Measurements from ENCODE around the gene CCDC15. TPM values are rescaled to one million over a fixed set of nuclear protein-coding genes. Genes with fewer than 3 reads are reported as not detected.

CCDC15 gene
- total and polyA plus RNA-seq, 2 of the 4 experiments (the other 2 are of a cell fraction): 1.1 to 2.0 TPM

- Histone ChIP-seq H3K27me3 (ENCODE audit: control insufficient read depth, insufficient read depth, low read length) (no peaks in the 10 kb centered on the region), H3K4me2 (ENCODE audit: low read depth, low read length) (no peak overlapping the region), H3K23ac (ENCODE audit: low read depth, low read length) (no peak overlapping the region), H3K14ac (replicated peaks; ENCODE audit: low read depth, low read length) (no peak overlapping the region), H3K9ac (ENCODE audit: low read depth, low read length) (no peak overlapping the region), H3K9me1 (ENCODE audit: insufficient read depth, low read length) (no peaks in the 10 kb centered on the region), H2AFZ (replicated peaks; ENCODE audit: low read length, poor library complexity) (no peak overlapping the region), H2BK120ac (ENCODE audit: low read depth, low read length) (no peak overlapping the region), H3K4me1 (ENCODE audit: control insufficient read depth, insufficient read depth, low read length) (0 out of 2 replicates have a peak, but pooled peaks cover 2% of the 10 kb centered on the region), H4K91ac (ENCODE audit: insufficient read depth, low read depth, low read length) (no peak overlapping the region), H2AK9ac (replicated peaks; ENCODE audit: low read depth, low read length, poor library complexity) (no peak overlapping the region), H4K20me1 (ENCODE audit: insufficient read depth, low read length) (no peaks in the 10 kb centered on the region), H3K79me1 (ENCODE audit: low read depth in 1 of 2, low read length in 2 of 2) (no peaks in the 10 kb centered on the region), H3K18ac (ENCODE audit: low read depth, low read length) (no peak overlapping the region), H2AK5ac (ENCODE audit: low read depth, low read length) (no peak overlapping the region), H3K9me3 (ENCODE audit: control insufficient read depth, insufficient read depth, low read length) (no peaks in the 10 kb centered on the region), H4K8ac (ENCODE audit: low read depth in 2 of 2, low read length in 2 of 2) (no peak overlapping the region), H2BK15ac (ENCODE audit: low read depth, low read length) (no peak overlapping the region), H3K27ac (ENCODE audit: insufficient read depth, low read length) (no peak overlapping the region), H3K4me3 (ENCODE audit: insufficient read depth, low read depth, low read length) (no peak overlapping the region), H3K56ac (ENCODE audit: extremely low read depth, insufficient read depth, low read length) (no peak overlapping the region), H2BK20ac (ENCODE audit: low read depth, low read length) (no peak overlapping the region), H3K4ac (ENCODE audit: low read depth, low read length) (no peak overlapping the region), H4K5ac (ENCODE audit: low read depth, low read length) (no peak overlapping the region), H3K36me3 (ENCODE audit: control insufficient read depth, insufficient read depth, low read length) (no peaks in the 10 kb centered on the region), H2BK5ac (ENCODE audit: low read depth, low read length, poor library complexity, severe bottlenecking) (no peak overlapping the region)
- dilution Hi-C loops (cut with HindIII; ENCODE audit: low sequenced_read_pairs, unreplicated experiment) (no loop called here), in situ Hi-C loops (cut with MboI; ENCODE audit: low sequenced_read_pairs) (no loop called here), intact Hi-C loops (cut with micrococcal nuclease) (no loop called here)
- no peak for ATAC-seq (ENCODE audit: low read depth)
- no peak for TF ChIP-seq RAD21 (IDR thresholded peaks at IDR 0.05; ENCODE audit: low read length)
- TF ChIP-seq MAFK (IDR thresholded peaks at IDR 0.05; ENCODE audit: low read depth, low read length): no peak
- TF ChIP-seq CHD1 (IDR thresholded peaks at IDR 0.05; ENCODE audit: low read depth, low read length): no peak
- TF ChIP-seq NFE2L2 (IDR thresholded peaks at IDR 0.05; ENCODE audit: low read depth, low read length): no peak
- no peak for TF ChIP-seq RFX5 (IDR thresholded peaks at IDR 0.05; ENCODE audit: low read depth, low read length)
- no peak for TF ChIP-seq FOS (IDR thresholded peaks at IDR 0.05; ENCODE audit: low read depth, low read length)
- TF ChIP-seq, protein P1, sequence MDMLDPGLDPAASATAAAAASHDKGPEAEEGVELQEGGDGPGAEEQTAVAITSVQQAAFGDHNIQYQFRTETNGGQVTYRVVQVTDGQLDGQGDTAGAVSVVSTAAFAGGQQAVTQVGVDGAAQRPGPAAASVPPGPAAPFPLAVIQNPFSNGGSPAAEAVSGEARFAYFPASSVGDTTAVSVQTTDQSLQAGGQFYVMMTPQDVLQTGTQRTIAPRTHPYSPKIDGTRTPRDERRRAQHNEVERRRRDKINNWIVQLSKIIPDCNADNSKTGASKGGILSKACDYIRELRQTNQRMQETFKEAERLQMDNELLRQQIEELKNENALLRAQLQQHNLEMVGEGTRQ (IDR thresholded peaks at IDR 0.05; ENCODE audit: low read depth, low read length): no peak
- TF ChIP-seq MAZ (IDR thresholded peaks at IDR 0.05; ENCODE audit: borderline replicate concordance, low read depth, low read length): no peak
- no peak for TF ChIP-seq ELK1 (IDR thresholded peaks at IDR 0.05; ENCODE audit: borderline replicate concordance, low read depth, low read length)
- no peak for TF ChIP-seq RCOR1 (IDR thresholded peaks at IDR 0.05; ENCODE audit: insufficient replicate concordance, low read length)
- no peak for TF ChIP-seq MXI1 (IDR thresholded peaks at IDR 0.05; ENCODE audit: borderline replicate concordance, low read depth, low read length)
- TF ChIP-seq SMC3 (IDR thresholded peaks at IDR 0.05; ENCODE audit: low read depth, low read length): no peak
- no peak for TF ChIP-seq POLR2A (IDR thresholded peaks at IDR 0.05; ENCODE audit: low read depth, low read length)
- no peak for TF ChIP-seq BHLHE40 (IDR thresholded peaks at IDR 0.05; ENCODE audit: low read depth, low read length)
- TF ChIP-seq CTCF (conservative IDR thresholded peaks at IDR 0.05; ENCODE audit: low read depth, low read length): no peak
- ChIA-PET CTCF (no interaction called here), POLR2A (ENCODE audit: unreplicated experiment) (no interaction called here)
- BruUV-seq (replicated peaks): no TSS peak
- WGBS, 2 experiments (ENCODE audit: extremely low coverage in 2 of 2, insufficient read length in 1 of 2): no CpG with 5 or more reads among the region's 6 CpGs
- DNase-seq: no peak
Measured at GRCh38 chr11:124945826-124946225, 8.2 kb upstream of the CCDC15 start.

All from IMR-90 (cell line).